ENCODE data around the gene SCRG1. TPM values are rescaled to one million over a fixed set of nuclear protein-coding genes. Genes with fewer than 3 reads are reported as not detected.
A peak's percentile ranks its signal among the peaks of the same experiment; 100 is the strongest.

SCRG1 gene
- total RNA-seq, 2 donors from 2014 or later, result 0.80 TPM; not detected in 1

GRCh38 chr4:173432430-173432829 lies 33.5 kb upstream of the SCRG1 start:
- Histone ChIP-seq H3K9ac (ENCODE audit: low read depth in 2 of 2, low read length in 2 of 2) (no peak overlapping the region), H3K36me3 (no peaks in the 10 kb centered on the region), H3K4me1 (no peaks in the 10 kb centered on the region), H3K4me3 (no peak overlapping the region), H3K27me3 (no peaks in the 10 kb centered on the region), H3K27ac (no peak overlapping the region), H3K9me3 (no peaks in the 10 kb centered on the region)
- TF ChIP-seq CTCF (IDR thresholded peaks at IDR 0.05), result no peak
- DNase-seq, result no peak
- intact Hi-C loops (cut with DNase I), result no loop called here

- Histone ChIP-seq H3K4me3 (no peak overlapping the region), H3K36me3 (no peaks in the 10 kb centered on the region), H3K27ac (no peak overlapping the region), H3K9me3 (no peaks in the 10 kb centered on the region), H3K27me3 (no peaks in the 10 kb centered on the region), H3K9ac (ENCODE audit: low read depth in 2 of 2, low read length in 2 of 2) (no peak overlapping the region), H3K4me1 (no peaks in the 10 kb centered on the region)
- no peak for DNase-seq
- intact Hi-C loops (cut with DNase I), result loop anchor here (10.0 kb wide), 1 partner anchor 329 kb away; no protein-coding TSS in a partner anchor
- no peak for TF ChIP-seq CTCF (IDR thresholded peaks at IDR 0.05)
Measured at GRCh38 chr4:173426064-173426463, 27.1 kb upstream of the SCRG1 start.

GRCh38 chr4:173424899-173425805 lies 26.2 kb upstream of the SCRG1 start:
- TF ChIP-seq CTCF (IDR thresholded peaks at IDR 0.05), result no peak
- no peaks in the 10 kb centered on the region for H3K36me3 ChIP-seq
- no peak overlapping the region for H3K4me3 ChIP-seq
- H3K9me3 ChIP-seq, result no peaks in the 10 kb centered on the region
- no peak overlapping the region for H3K9ac ChIP-seq (ENCODE audit: low read depth in 2 of 2, low read length in 2 of 2)
- H3K27me3 ChIP-seq, result no peaks in the 10 kb centered on the region
- H3K27ac ChIP-seq, result no peak overlapping the region
- no peaks in the 10 kb centered on the region for H3K4me1 ChIP-seq
- intact Hi-C loops (cut with DNase I), result loop anchor here (5.0 to 10.0 kb wide), 2 partner anchors 67 to 330 kb away; no protein-coding TSS in a partner anchor
- no peak for DNase-seq

- Histone ChIP-seq H3K36me3 (no peaks in the 10 kb centered on the region), H3K4me3 (no peak overlapping the region), H3K27ac (no peak overlapping the region), H3K4me1 (no peaks in the 10 kb centered on the region), H3K9ac (ENCODE audit: low read depth in 2 of 2, low read length in 2 of 2) (no peak overlapping the region), H3K27me3 (no peaks in the 10 kb centered on the region), H3K9me3 (no peaks in the 10 kb centered on the region)
- intact Hi-C loops (cut with DNase I), result loop anchor here (5.0 to 10.0 kb wide), 2 partner anchors 72 to 334 kb away; no protein-coding TSS in a partner anchor
- no peak for DNase-seq
- no peak for TF ChIP-seq CTCF (IDR thresholded peaks at IDR 0.05)
Measured at GRCh38 chr4:173420801-173421200, 21.9 kb upstream of the SCRG1 start.

GRCh38 chr4:173420324-173420752 lies 21.4 kb upstream of the SCRG1 start:
- Histone ChIP-seq H3K27ac (no peak overlapping the region), H3K4me1 (no peaks in the 10 kb centered on the region), H3K36me3 (no peaks in the 10 kb centered on the region), H3K4me3 (no peak overlapping the region), H3K9ac (ENCODE audit: low read depth in 2 of 2, low read length in 2 of 2) (no peak overlapping the region), H3K27me3 (no peaks in the 10 kb centered on the region), H3K9me3 (no peaks in the 10 kb centered on the region)
- intact Hi-C loops (cut with DNase I), result loop anchor here (5.0 to 10.0 kb wide), 2 partner anchors 72 to 334 kb away; no protein-coding TSS in a partner anchor
- no peak for DNase-seq
- TF ChIP-seq CTCF (IDR thresholded peaks at IDR 0.05), result peak; percentile 44

Data from colonic mucosa (tissue), 4 donors.